ENCODE data around the gene ADCY10. TPM values are rescaled to one million over a fixed set of nuclear protein-coding genes. Genes with fewer than 3 reads are reported as not detected.

ADCY10 gene
- total and polyA plus RNA-seq, 9 of the 15 experiments (the other 6 are each of a cell fraction or from before 2014, with no cell fraction given): 0.08 to 0.86 (median 0.22) TPM

GRCh38 chr1:167803358-167804207 is 110.4 kb downstream of the ADCY10 start (continued):
- TF ChIP-seq YY1 (IDR thresholded peaks at IDR 0.05; ENCODE audit: borderline replicate concordance in 1 of 3, control insufficient read depth in 1 of 3, extremely low read depth in 1 of 3, insufficient read depth in 3 of 3, insufficient read length in 1 of 3, insufficient replicate concordance in 2 of 3, low read depth in 1 of 3, low read length in 2 of 3) (peak in 2 of 3 experiments; percentile 54 to 62), STAG1 (CRISPR knock-in tag; IDR thresholded peaks at IDR 0.05; ENCODE audit: borderline replicate concordance) (no peak; the same call in 1 of the 2 replicates), MLLT1 (IDR thresholded peaks at IDR 0.05) (no peak), ZNF444 (CRISPR knock-in tag; IDR thresholded peaks at IDR 0.05) (no peak), POLR2AphosphoS2 (IDR thresholded peaks at IDR 0.05; ENCODE audit: low read length) (no peak), ZNF449 (CRISPR knock-in tag; IDR thresholded peaks at IDR 0.05) (no peak), CUX1 (CRISPR knock-in tag; IDR thresholded peaks at IDR 0.05) (no peak), NFE2L1 (tag; IDR thresholded peaks at IDR 0.05; ENCODE audit: borderline replicate concordance, low read depth) (no peak), PREB (CRISPR knock-in tag; IDR thresholded peaks at IDR 0.05) (no peak), RBM39 (optimal IDR thresholded peaks at IDR 0.05; ENCODE audit: low read depth, low read length) (no peak), HNRNPK (IDR thresholded peaks at IDR 0.05; ENCODE audit: low read depth, low read length, poor library complexity, severe bottlenecking) (peak; percentile 95), PHF8 (IDR thresholded peaks at IDR 0.05; ENCODE audit: borderline replicate concordance, low read length) (no peak)
